GM19023 (cell line): ENCODE measurements around the gene UBE3B.

Experiments
- ATAC-seq: cut with Tn5 transposase; IDR thresholded peaks from one replicate; pipeline ENCODE4 v1.9.1; 2021; ENCODE audit warnings: mild to moderate bottlenecking, moderate library complexity; ENCODE audit not compliant: unreplicated experiment

UBE3B gene

GRCh38 chr12:109448707-109449390 lies 28.6 kb upstream of the UBE3B start:
- no peak for ATAC-seq

GRCh38 chr12:109449845-109450532 lies 27.4 kb upstream of the UBE3B start:
- ATAC-seq, result no peak

GRCh38 chr12:109450980-109451379 lies 26.5 kb upstream of the UBE3B start:
- ATAC-seq, result no peak

GRCh38 chr12:109451400-109451799 lies 26.0 kb upstream of the UBE3B start:
- no peak for ATAC-seq

GRCh38 chr12:109452489-109452888 lies 24.9 kb upstream of the UBE3B start:
- no peak for ATAC-seq

GRCh38 chr12:109455706-109456105 lies 21.7 kb upstream of the UBE3B start:
- no peak for ATAC-seq

GRCh38 chr12:109458086-109458485 lies 19.3 kb upstream of the UBE3B start:
- no peak for ATAC-seq

GRCh38 chr12:109458771-109459208 lies 18.6 kb upstream of the UBE3B start:
- ATAC-seq, result no peak

- no peak for ATAC-seq
These were observed 18.2 kb upstream of the UBE3B start for GRCh38 chr12:109459247-109459646.

GRCh38 chr12:109460538-109460937 lies 16.9 kb upstream of the UBE3B start:
- no peak for ATAC-seq

- no peak for ATAC-seq
These were observed 16.2 kb upstream of the UBE3B start for GRCh38 chr12:109461049-109461845.

- ATAC-seq, result no peak
These were observed 15.3 kb upstream of the UBE3B start for GRCh38 chr12:109461846-109462756.

- no peak for ATAC-seq
These were observed 14.4 kb upstream of the UBE3B start for GRCh38 chr12:109462868-109463692.

- no peak for ATAC-seq
These were observed 13.7 kb upstream of the UBE3B start for GRCh38 chr12:109463756-109464155.

- no peak for ATAC-seq
These were observed 12.6 kb upstream of the UBE3B start for GRCh38 chr12:109464642-109465351.

- ATAC-seq, result no peak
These were observed 11.1 kb upstream of the UBE3B start for GRCh38 chr12:109466305-109466704.

GRCh38 chr12:109466821-109467220 lies 10.6 kb upstream of the UBE3B start:
- ATAC-seq, result no peak

GRCh38 chr12:109467978-109468676 lies 9.3 kb upstream of the UBE3B start:
- no peak for ATAC-seq

- ATAC-seq, result no peak
These were observed 7.9 kb upstream of the UBE3B start for GRCh38 chr12:109469517-109469916.
